ENCODE data around the gene MAGI3. TPM values are rescaled to one million over a fixed set of nuclear protein-coding genes. Genes with fewer than 3 reads are reported as not detected.

MAGI3 gene
- total and polyA plus RNA-seq, 4 experiments from 2014 or later, result 3.5 to 6.7 (median 5.5) TPM

GRCh38 chr1:113654883-113655282 lies 264.6 kb downstream of the MAGI3 start:
- Mint-ChIP-seq H3K36me3 (peaks cover 14 to 21% of the 10 kb centered on the region in 2 donors), H3K27ac (no peak overlapping the region), H3K27me3 (no peaks in the 10 kb centered on the region), H3K4me1 (peaks cover 0 to under 1% (median 0%) of the 10 kb centered on the region in 4 donors), H3K9me3 (no peaks in the 10 kb centered on the region), H3K4me3 (no peak overlapping the region)
- intact Hi-C loops (cut with micrococcal nuclease), result no loop called here
- Histone ChIP-seq H3K4me3 (ENCODE audit: low read length in 2 of 2) (no peak overlapping the region), H3K36me3 (ENCODE audit: insufficient read depth, low read length) (no peaks in the 10 kb centered on the region), H3K27me3 (ENCODE audit: insufficient read depth, low read length) (no peaks in the 10 kb centered on the region), H3K4me1 (ENCODE audit: insufficient read depth, low read length) (no peaks in the 10 kb centered on the region), H3K9me3 (ENCODE audit: control insufficient read depth in 1 of 2, low read length in 2 of 2) (no peaks in the 10 kb centered on the region), H3K27ac (ENCODE audit: low read depth, low read length) (no peak overlapping the region)
- POLR2A ChIA-PET (ENCODE audit: partially characterized antibody), result no interaction called here
- no peak for DNase-seq
- CTCF ChIA-PET (ENCODE audit: partially characterized antibody), result no interaction called here

GRCh38 chr1:113657126-113657525 lies 266.8 kb downstream of the MAGI3 start:
- H3K9me3 Mint-ChIP-seq, result no peaks in the 10 kb centered on the region
- intact Hi-C loops (cut with micrococcal nuclease), result no loop called here
- CTCF ChIA-PET (ENCODE audit: partially characterized antibody), result no interaction called here

GRCh38 chr1:113657556-113658063 lies 267.3 kb downstream of the MAGI3 start:
- no peaks in the 10 kb centered on the region for H3K27me3 Mint-ChIP-seq
- Histone ChIP-seq H3K27ac (ENCODE audit: low read depth, low read length) (no peak overlapping the region), H3K9me3 (ENCODE audit: control insufficient read depth in 1 of 2, low read length in 2 of 2) (no peaks in the 10 kb centered on the region), H3K4me1 (ENCODE audit: insufficient read depth, low read length) (no peaks in the 10 kb centered on the region), H3K36me3 (ENCODE audit: insufficient read depth, low read length) (no peaks in the 10 kb centered on the region), H3K27me3 (ENCODE audit: insufficient read depth, low read length) (no peaks in the 10 kb centered on the region), H3K4me3 (ENCODE audit: low read length in 2 of 2) (no peak overlapping the region)
- H3K4me1 Mint-ChIP-seq, result peaks cover 0 to 1% (median 0%) of the 10 kb centered on the region in 4 donors
- no peaks in the 10 kb centered on the region for H3K9me3 Mint-ChIP-seq
- H3K4me3 Mint-ChIP-seq, result no peak overlapping the region
- H3K27ac Mint-ChIP-seq, result no peak overlapping the region
- peaks cover 13 to 14% of the 10 kb centered on the region in 2 donors for H3K36me3 Mint-ChIP-seq
- CTCF ChIA-PET (ENCODE audit: partially characterized antibody), result no interaction called here
- intact Hi-C loops (cut with micrococcal nuclease), result no loop called here
- no peak for DNase-seq
- POLR2A ChIA-PET (ENCODE audit: partially characterized antibody), result no interaction called here

More at GRCh38 chr1:113657126-113657525, 266.8 kb downstream of the MAGI3 start:
- Histone ChIP-seq H3K27ac (ENCODE audit: low read depth, low read length) (no peak overlapping the region), H3K9me3 (ENCODE audit: control insufficient read depth in 1 of 2, low read length in 2 of 2) (no peaks in the 10 kb centered on the region), H3K4me3 (ENCODE audit: low read length in 2 of 2) (no peak overlapping the region), H3K27me3 (ENCODE audit: insufficient read depth, low read length) (no peaks in the 10 kb centered on the region), H3K4me1 (ENCODE audit: insufficient read depth, low read length) (no peaks in the 10 kb centered on the region), H3K36me3 (ENCODE audit: insufficient read depth, low read length) (no peaks in the 10 kb centered on the region)
- Mint-ChIP-seq H3K4me3 (no peak overlapping the region), H3K27me3 (no peaks in the 10 kb centered on the region), H3K36me3 (peaks cover 14 to 17% of the 10 kb centered on the region in 2 donors), H3K4me1 (peaks cover 0 to 1% (median 0%) of the 10 kb centered on the region in 4 donors), H3K27ac (no peak overlapping the region)
- no peak for DNase-seq
- POLR2A ChIA-PET (ENCODE audit: partially characterized antibody), result no interaction called here

- no peaks in the 10 kb centered on the region for H3K27me3 Mint-ChIP-seq
- Histone ChIP-seq H3K27ac (ENCODE audit: low read depth, low read length) (no peak overlapping the region), H3K9me3 (ENCODE audit: control insufficient read depth in 1 of 2, low read length in 2 of 2) (no peaks in the 10 kb centered on the region), H3K36me3 (ENCODE audit: insufficient read depth, low read length) (no peaks in the 10 kb centered on the region), H3K4me1 (ENCODE audit: insufficient read depth, low read length) (no peaks in the 10 kb centered on the region), H3K4me3 (ENCODE audit: low read length in 2 of 2) (no peak overlapping the region), H3K27me3 (ENCODE audit: insufficient read depth, low read length) (no peaks in the 10 kb centered on the region)
- ChIA-PET POLR2A (ENCODE audit: partially characterized antibody) (no interaction called here), CTCF (ENCODE audit: partially characterized antibody) (no interaction called here)
- H3K4me3 Mint-ChIP-seq, result no peak overlapping the region
- H3K36me3 Mint-ChIP-seq, result peaks cover 10 to 12% of the 10 kb centered on the region in 2 donors
- no peak for DNase-seq
- H3K4me1 Mint-ChIP-seq, result peaks cover 0 to 1% (median 0%) of the 10 kb centered on the region in 4 donors
- H3K27ac Mint-ChIP-seq, result no peak overlapping the region
- no peaks in the 10 kb centered on the region for H3K9me3 Mint-ChIP-seq
- intact Hi-C loops (cut with micrococcal nuclease), result no loop called here
Observed at GRCh38 chr1:113659035-113659434, 268.7 kb downstream of the MAGI3 start.

GRCh38 chr1:113659556-113659955 lies 269.2 kb downstream of the MAGI3 start:
- Histone ChIP-seq H3K4me3 (ENCODE audit: low read length in 2 of 2) (no peak overlapping the region), H3K27ac (ENCODE audit: low read depth, low read length) (no peak overlapping the region), H3K27me3 (ENCODE audit: insufficient read depth, low read length) (no peaks in the 10 kb centered on the region), H3K36me3 (ENCODE audit: insufficient read depth, low read length) (no peaks in the 10 kb centered on the region), H3K9me3 (ENCODE audit: control insufficient read depth in 1 of 2, low read length in 2 of 2) (no peaks in the 10 kb centered on the region), H3K4me1 (ENCODE audit: insufficient read depth, low read length) (no peaks in the 10 kb centered on the region)
- Mint-ChIP-seq H3K36me3 (peaks cover 10 to 12% of the 10 kb centered on the region in 2 donors), H3K4me3 (no peak overlapping the region), H3K27ac (no peak overlapping the region), H3K27me3 (no peaks in the 10 kb centered on the region), H3K9me3 (no peaks in the 10 kb centered on the region), H3K4me1 (peaks cover 0 to 1% (median 0%) of the 10 kb centered on the region in 4 donors)
- intact Hi-C loops (cut with micrococcal nuclease), result no loop called here
- CTCF ChIA-PET (ENCODE audit: partially characterized antibody), result no interaction called here
- POLR2A ChIA-PET (ENCODE audit: partially characterized antibody), result no interaction called here
- no peak for DNase-seq

- Histone ChIP-seq H3K27ac (ENCODE audit: low read depth, low read length) (no peak overlapping the region), H3K4me1 (ENCODE audit: insufficient read depth, low read length) (no peaks in the 10 kb centered on the region), H3K4me3 (ENCODE audit: low read length in 2 of 2) (no peak overlapping the region), H3K36me3 (ENCODE audit: insufficient read depth, low read length) (no peaks in the 10 kb centered on the region), H3K9me3 (ENCODE audit: control insufficient read depth in 1 of 2, low read length in 2 of 2) (no peaks in the 10 kb centered on the region), H3K27me3 (ENCODE audit: insufficient read depth, low read length) (no peaks in the 10 kb centered on the region)
- intact Hi-C loops (cut with micrococcal nuclease), result no loop called here
- H3K4me1 Mint-ChIP-seq, result peaks cover 0 to 1% (median 0%) of the 10 kb centered on the region in 4 donors
- H3K9me3 Mint-ChIP-seq, result no peaks in the 10 kb centered on the region
- ChIA-PET CTCF (ENCODE audit: partially characterized antibody) (no interaction called here), POLR2A (ENCODE audit: partially characterized antibody) (no interaction called here)
- H3K4me3 Mint-ChIP-seq, result no peak overlapping the region
- no peak for DNase-seq
- no peaks in the 10 kb centered on the region for H3K27me3 Mint-ChIP-seq
- no peak overlapping the region for H3K27ac Mint-ChIP-seq
- H3K36me3 Mint-ChIP-seq, result peaks cover 10 to 12% of the 10 kb centered on the region in 2 donors
Observed at GRCh38 chr1:113660088-113660487, 269.8 kb downstream of the MAGI3 start.

GRCh38 chr1:113662101-113662500 lies 271.8 kb downstream of the MAGI3 start:
- H3K4me1 Mint-ChIP-seq, result peaks cover 0 to 1% (median 0%) of the 10 kb centered on the region in 4 donors
- Histone ChIP-seq H3K27me3 (ENCODE audit: insufficient read depth, low read length) (no peaks in the 10 kb centered on the region), H3K4me1 (ENCODE audit: insufficient read depth, low read length) (no peaks in the 10 kb centered on the region), H3K27ac (ENCODE audit: low read depth, low read length) (no peak overlapping the region), H3K4me3 (ENCODE audit: low read length in 2 of 2) (no peak overlapping the region), H3K9me3 (ENCODE audit: control insufficient read depth in 1 of 2, low read length in 2 of 2) (no peaks in the 10 kb centered on the region), H3K36me3 (ENCODE audit: insufficient read depth, low read length) (no peaks in the 10 kb centered on the region)
- POLR2A ChIA-PET (ENCODE audit: partially characterized antibody), result no interaction called here
- peaks cover 16 to 18% of the 10 kb centered on the region in 2 donors for H3K36me3 Mint-ChIP-seq
- no peaks in the 10 kb centered on the region for H3K9me3 Mint-ChIP-seq
- H3K27ac Mint-ChIP-seq, result no peak overlapping the region
- CTCF ChIA-PET (ENCODE audit: partially characterized antibody), result no interaction called here
- H3K27me3 Mint-ChIP-seq, result no peaks in the 10 kb centered on the region
- intact Hi-C loops (cut with micrococcal nuclease), result no loop called here
- no peak overlapping the region for H3K4me3 Mint-ChIP-seq
- DNase-seq, result no peak
